ENCODE results near the gene GSTO1. TPM values are rescaled to one million over a fixed set of nuclear protein-coding genes. Genes with fewer than 3 reads are reported as not detected.
A peak's percentile ranks its signal among the peaks of the same experiment; 100 is the strongest.

Gene GSTO1
- total and polyA plus RNA-seq, 2 experiments from 2014 or later = 143 to 387 TPM

- H3K4me3 ChIP-seq = peak overlapping the region; percentile 68
- no peaks in the 10 kb centered on the region for H3K9me3 ChIP-seq (ENCODE audit: low read depth)
- H3K79me2 ChIP-seq (ENCODE audit: insufficient read depth) = no peaks in the 10 kb centered on the region
- no peaks in the 10 kb centered on the region for H3K9me2 ChIP-seq (ENCODE audit: insufficient read depth)
- TF ChIP-seq EZH2 (IDR thresholded peaks at IDR 0.05; ENCODE audit: insufficient read depth, poor library complexity, severe bottlenecking) (no peak), EZH2phosphoT487 (IDR thresholded peaks at IDR 0.05; ENCODE audit: insufficient read depth, low read depth) (no peak)
- H3K27ac ChIP-seq = peak overlapping the region; percentile 87
- peaks cover 22% of the 10 kb centered on the region for H3K4me1 ChIP-seq (ENCODE audit: insufficient read depth)
- peaks cover 38% of the 10 kb centered on the region for H3F3A ChIP-seq (ENCODE audit: insufficient read depth)
- no peaks in the 10 kb centered on the region for H3K27me3 ChIP-seq (replicated peaks; ENCODE audit: insufficient read depth)
- WGBS, 2 experiments (ENCODE audit: low coverage in 1 of 2, low lambda C conversion rate in 2 of 2, missing lambda C conversion rate in 2 of 2) = 25 to 29% methylated on average over 37 to 38 of the region's 42 CpGs
- in situ Hi-C loops (cut with MboI) = no loop called here
- H3K4me2 ChIP-seq (ENCODE audit: unreplicated experiment) = peak overlapping the region; percentile 86
- H3K36me3 ChIP-seq (ENCODE audit: low read depth) = no peaks in the 10 kb centered on the region
- H4K20me1 ChIP-seq (ENCODE audit: insufficient read depth) = no peaks in the 10 kb centered on the region
- peak overlapping the region; percentile 82 for H3K9ac ChIP-seq
- peak overlapping the region; percentile 85 for H2AFZ ChIP-seq
- peak; percentile 70 for DNase-seq
Measured at GRCh38 chr10:104274762-104275721, 20.4 kb downstream of the GSTO1 start.

DNA sequence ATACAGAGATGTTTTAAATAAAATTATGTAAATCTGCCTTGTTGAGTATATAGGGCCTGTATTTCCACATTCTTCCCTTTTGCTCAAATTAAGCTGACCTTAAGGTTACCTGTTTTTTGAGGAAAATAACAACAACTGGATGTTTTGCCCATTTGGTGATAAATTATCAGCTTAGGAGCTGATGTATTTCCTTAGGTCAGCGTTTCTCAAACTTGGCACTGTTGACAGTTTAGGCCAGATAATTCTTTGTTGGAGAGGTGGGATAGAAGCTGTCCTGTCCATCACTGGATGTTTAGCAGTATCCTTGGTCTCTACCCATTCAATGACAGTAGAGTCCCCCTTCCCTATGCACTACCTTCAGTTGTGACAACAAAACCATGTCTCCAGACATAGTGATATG lies 21.5 kb downstream of the GSTO1 start:
- Histone ChIP-seq H3K4me1 (ENCODE audit: insufficient read depth) (peaks cover 22% of the 10 kb centered on the region), H3K27ac (no peak overlapping the region), H3K36me3 (ENCODE audit: low read depth) (no peaks in the 10 kb centered on the region), H3K79me2 (ENCODE audit: insufficient read depth) (no peaks in the 10 kb centered on the region), H3K4me3 (no peak overlapping the region), H3K9me3 (ENCODE audit: low read depth) (no peaks in the 10 kb centered on the region), H4K20me1 (ENCODE audit: insufficient read depth) (no peaks in the 10 kb centered on the region), H3K9ac (no peak overlapping the region), H3K9me2 (ENCODE audit: insufficient read depth) (no peaks in the 10 kb centered on the region), H3K27me3 (replicated peaks; ENCODE audit: insufficient read depth) (no peaks in the 10 kb centered on the region), H3K4me2 (ENCODE audit: unreplicated experiment) (no peak overlapping the region), H2AFZ (no peak overlapping the region), H3F3A (ENCODE audit: insufficient read depth) (peaks cover 27% of the 10 kb centered on the region)
- no peak for DNase-seq
- in situ Hi-C loops (cut with MboI) = no loop called here
- TF ChIP-seq EZH2phosphoT487 (IDR thresholded peaks at IDR 0.05; ENCODE audit: insufficient read depth, low read depth) = no peak
- no peak for TF ChIP-seq EZH2 (IDR thresholded peaks at IDR 0.05; ENCODE audit: insufficient read depth, poor library complexity, severe bottlenecking)
- 44 to 46% methylated on average over 1 of the region's 1 CpG for WGBS, 2 experiments (ENCODE audit: low coverage in 1 of 2, low lambda C conversion rate in 2 of 2, missing lambda C conversion rate in 2 of 2)

DNA sequence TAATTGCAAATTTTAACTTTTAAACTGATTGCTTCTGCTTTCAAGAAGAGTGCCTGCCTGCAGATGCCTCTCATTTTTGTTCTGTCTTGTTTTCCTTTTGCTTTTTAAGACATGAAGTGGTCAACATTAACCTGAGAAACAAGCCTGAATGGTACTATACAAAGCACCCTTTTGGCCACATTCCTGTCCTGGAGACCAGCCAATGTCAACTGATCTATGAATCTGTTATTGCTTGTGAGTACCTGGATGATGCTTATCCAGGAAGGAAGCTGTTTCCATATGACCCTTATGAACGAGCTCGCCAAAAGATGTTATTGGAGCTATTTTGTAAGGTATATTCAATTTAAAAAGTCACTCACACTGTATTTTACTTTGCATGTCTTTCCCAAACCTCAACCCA lies 23.1 kb downstream of the GSTO1 start:
- no peaks in the 10 kb centered on the region for H3K79me2 ChIP-seq (ENCODE audit: insufficient read depth)
- H3K9me3 ChIP-seq (ENCODE audit: low read depth) = no peaks in the 10 kb centered on the region
- WGBS, 2 experiments (ENCODE audit: low coverage in 1 of 2, low lambda C conversion rate in 2 of 2, missing lambda C conversion rate in 2 of 2) = 97 to 98% methylated on average over 2 of the region's 2 CpGs
- H3K4me2 ChIP-seq (ENCODE audit: unreplicated experiment) = no peak overlapping the region
- H3K27me3 ChIP-seq (replicated peaks; ENCODE audit: insufficient read depth) = no peaks in the 10 kb centered on the region
- in situ Hi-C loops (cut with MboI) = no loop called here
- peaks cover 13% of the 10 kb centered on the region for H3F3A ChIP-seq (ENCODE audit: insufficient read depth)
- H3K27ac ChIP-seq = no peak overlapping the region
- no peak overlapping the region for H3K4me3 ChIP-seq
- H4K20me1 ChIP-seq (ENCODE audit: insufficient read depth) = no peaks in the 10 kb centered on the region
- no peak for DNase-seq
- peaks cover 20% of the 10 kb centered on the region for H3K4me1 ChIP-seq (ENCODE audit: insufficient read depth)
- no peaks in the 10 kb centered on the region for H3K36me3 ChIP-seq (ENCODE audit: low read depth)
- no peak overlapping the region for H3K9ac ChIP-seq
- no peak for TF ChIP-seq EZH2phosphoT487 (IDR thresholded peaks at IDR 0.05; ENCODE audit: insufficient read depth, low read depth)
- TF ChIP-seq EZH2 (IDR thresholded peaks at IDR 0.05; ENCODE audit: insufficient read depth, poor library complexity, severe bottlenecking) = no peak
- no peaks in the 10 kb centered on the region for H3K9me2 ChIP-seq (ENCODE audit: insufficient read depth)
- no peak overlapping the region for H2AFZ ChIP-seq

- Histone ChIP-seq H3F3A (ENCODE audit: insufficient read depth) (no peaks in the 10 kb centered on the region), H3K79me2 (ENCODE audit: insufficient read depth) (no peaks in the 10 kb centered on the region), H3K27ac (no peak overlapping the region), H3K27me3 (replicated peaks; ENCODE audit: insufficient read depth) (no peaks in the 10 kb centered on the region), H3K9me2 (ENCODE audit: insufficient read depth) (no peaks in the 10 kb centered on the region), H3K9ac (no peak overlapping the region), H3K4me3 (no peak overlapping the region), H2AFZ (no peak overlapping the region), H3K4me1 (ENCODE audit: insufficient read depth) (peaks cover 1% of the 10 kb centered on the region; the same call in 1 of the 2 replicates), H3K4me2 (ENCODE audit: unreplicated experiment) (no peak overlapping the region), H3K36me3 (ENCODE audit: low read depth) (no peaks in the 10 kb centered on the region), H3K9me3 (ENCODE audit: low read depth) (no peaks in the 10 kb centered on the region), H4K20me1 (ENCODE audit: insufficient read depth) (no peaks in the 10 kb centered on the region)
- TF ChIP-seq EZH2phosphoT487 (IDR thresholded peaks at IDR 0.05; ENCODE audit: insufficient read depth, low read depth) (no peak), EZH2 (IDR thresholded peaks at IDR 0.05; ENCODE audit: insufficient read depth, poor library complexity, severe bottlenecking) (no peak)
- in situ Hi-C loops (cut with MboI) = no loop called here
- no peak for DNase-seq
- WGBS, 2 experiments (ENCODE audit: low coverage in 1 of 2, low lambda C conversion rate in 2 of 2, missing lambda C conversion rate in 2 of 2) = 96 to 97% methylated on average over 3 of the region's 3 CpGs
Measured at GRCh38 chr10:104279550-104280259, 25.0 kb downstream of the GSTO1 start.
